Fibroblast of lung (primary cell): Measurements from ENCODE around the gene EXPH5.

Experiments used
- EZH2 ChIP-seq: IDR thresholded peaks from 2 replicates; pipeline ENCODE4 v1.5.1; 2012; ENCODE audit warnings: low read length, control low read depth, mild to moderate bottlenecking; ENCODE audit errors: missing control alignments
- TF ChIP-seq, protein P1 (sequence below), 2 donors: IDR thresholded peaks in 1 of 2; conservative IDR thresholded peaks in 1 of 2; 1 replicate in 1 of 2; 2 replicates in 1 of 2; pipeline ENCODE4 v1.5.1; 2011 to 2012; ENCODE audit warnings: low read length in 2 of 2, control low read depth in 1 of 2, inconsistent platforms in 1 of 2, low read depth in 1 of 2, mild to moderate bottlenecking in 1 of 2

DNA sequence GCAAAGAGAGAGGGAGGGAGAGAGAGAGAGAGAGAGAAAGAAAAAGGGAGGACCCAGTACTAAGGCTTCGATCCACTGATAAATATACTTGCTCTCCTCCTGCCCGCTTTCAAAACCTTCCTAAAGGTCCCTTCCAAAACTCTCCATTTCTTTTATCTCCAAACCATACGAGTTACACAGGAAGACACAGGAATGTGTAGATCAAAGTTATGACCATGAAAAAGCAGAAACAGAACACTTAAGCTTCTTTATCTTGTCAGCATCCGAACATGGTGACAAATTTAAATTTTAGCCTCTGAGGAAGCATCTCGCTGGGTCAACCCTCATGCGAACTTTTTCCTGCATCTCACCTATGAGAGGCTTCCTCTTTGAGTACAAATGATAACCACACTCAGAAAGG lies 66.2 kb downstream of the EXPH5 start:
- TF ChIP-seq, protein P1, sequence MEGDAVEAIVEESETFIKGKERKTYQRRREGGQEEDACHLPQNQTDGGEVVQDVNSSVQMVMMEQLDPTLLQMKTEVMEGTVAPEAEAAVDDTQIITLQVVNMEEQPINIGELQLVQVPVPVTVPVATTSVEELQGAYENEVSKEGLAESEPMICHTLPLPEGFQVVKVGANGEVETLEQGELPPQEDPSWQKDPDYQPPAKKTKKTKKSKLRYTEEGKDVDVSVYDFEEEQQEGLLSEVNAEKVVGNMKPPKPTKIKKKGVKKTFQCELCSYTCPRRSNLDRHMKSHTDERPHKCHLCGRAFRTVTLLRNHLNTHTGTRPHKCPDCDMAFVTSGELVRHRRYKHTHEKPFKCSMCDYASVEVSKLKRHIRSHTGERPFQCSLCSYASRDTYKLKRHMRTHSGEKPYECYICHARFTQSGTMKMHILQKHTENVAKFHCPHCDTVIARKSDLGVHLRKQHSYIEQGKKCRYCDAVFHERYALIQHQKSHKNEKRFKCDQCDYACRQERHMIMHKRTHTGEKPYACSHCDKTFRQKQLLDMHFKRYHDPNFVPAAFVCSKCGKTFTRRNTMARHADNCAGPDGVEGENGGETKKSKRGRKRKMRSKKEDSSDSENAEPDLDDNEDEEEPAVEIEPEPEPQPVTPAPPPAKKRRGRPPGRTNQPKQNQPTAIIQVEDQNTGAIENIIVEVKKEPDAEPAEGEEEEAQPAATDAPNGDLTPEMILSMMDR (conservative IDR thresholded peaks at IDR 0.05 in 1 of 2, IDR thresholded peaks at IDR 0.05 in 1 of 2; ENCODE audit: low read depth in 1 of 2, low read length in 2 of 2): no peak
- TF ChIP-seq EZH2: no peak
